Measurements from ENCODE around the gene DCUN1D3.

GRCh38 chr16:20879175-20880040, 20.8 kb downstream of the DCUN1D3 start:
- no peak for TF ChIP-seq CTCF (IDR thresholded peaks at IDR 0.05; ENCODE audit: insufficient read depth, low read length, poor library complexity, severe bottlenecking)
- TF ChIP-seq EZH2phosphoT487 (conservative IDR thresholded peaks at IDR 0.05; ENCODE audit: low read length), result no peak

All from SU-DHL-6 (cell line).